M059J (cell line): Measurements from ENCODE around the gene CFAP221. TPM values are rescaled to one million over a fixed set of nuclear protein-coding genes. Genes with fewer than 3 reads are reported as not detected.

Source experiments
- DNase-seq: peaks from one replicate; pipeline ENCODE4 v3.0.0-alpha.2; 2012; ENCODE audit warnings: low read depth
- total RNA-seq: library from RNA; depleted of rRNA; stranded (reverse); fragments of >200 nt; shearing (Covaris generic); gene quantifications from 2 replicates; pipeline ENCODE4 v1.2.3, GENCODE V29; 2014

The CFAP221 gene
- total RNA-seq, 1 experiment from 2014 or later, result 0.12 TPM

DNA sequence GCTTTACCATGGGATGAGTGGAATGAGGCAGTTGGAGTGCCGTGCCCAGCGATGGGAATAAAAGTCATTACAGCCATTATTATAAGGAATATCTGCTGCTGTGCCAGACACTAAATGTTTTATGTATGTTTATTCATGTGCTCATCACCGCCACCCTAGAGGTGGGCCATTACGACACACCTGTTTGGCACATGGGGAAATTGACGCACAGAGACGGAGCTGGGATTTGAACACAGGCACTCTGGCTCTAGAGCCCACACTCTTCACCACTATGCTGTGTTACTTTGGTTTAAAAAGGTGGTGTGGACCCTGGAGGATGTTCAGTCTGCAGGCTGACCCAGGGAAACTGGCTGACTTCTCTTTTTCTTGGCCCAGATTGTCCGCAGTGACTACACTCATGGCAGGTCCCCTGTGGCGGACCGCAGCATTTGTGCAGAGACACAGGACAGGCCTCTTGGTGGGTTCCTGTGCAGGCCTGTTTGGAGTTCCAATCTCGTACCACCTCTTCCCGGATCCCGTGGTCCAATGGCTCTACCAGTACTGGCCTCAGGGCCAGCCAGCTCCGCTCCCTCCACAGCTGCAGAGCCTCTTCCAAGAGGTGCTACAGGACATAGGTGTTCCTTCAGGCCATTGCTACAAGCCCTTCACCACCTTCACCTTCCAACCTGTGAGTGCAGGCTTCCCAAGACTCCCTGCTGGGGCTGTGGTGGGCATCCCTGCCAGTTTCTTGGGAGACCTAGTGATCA, 136.4 kb downstream of the CFAP221 start:
- DNase-seq, result no peak

DNA sequence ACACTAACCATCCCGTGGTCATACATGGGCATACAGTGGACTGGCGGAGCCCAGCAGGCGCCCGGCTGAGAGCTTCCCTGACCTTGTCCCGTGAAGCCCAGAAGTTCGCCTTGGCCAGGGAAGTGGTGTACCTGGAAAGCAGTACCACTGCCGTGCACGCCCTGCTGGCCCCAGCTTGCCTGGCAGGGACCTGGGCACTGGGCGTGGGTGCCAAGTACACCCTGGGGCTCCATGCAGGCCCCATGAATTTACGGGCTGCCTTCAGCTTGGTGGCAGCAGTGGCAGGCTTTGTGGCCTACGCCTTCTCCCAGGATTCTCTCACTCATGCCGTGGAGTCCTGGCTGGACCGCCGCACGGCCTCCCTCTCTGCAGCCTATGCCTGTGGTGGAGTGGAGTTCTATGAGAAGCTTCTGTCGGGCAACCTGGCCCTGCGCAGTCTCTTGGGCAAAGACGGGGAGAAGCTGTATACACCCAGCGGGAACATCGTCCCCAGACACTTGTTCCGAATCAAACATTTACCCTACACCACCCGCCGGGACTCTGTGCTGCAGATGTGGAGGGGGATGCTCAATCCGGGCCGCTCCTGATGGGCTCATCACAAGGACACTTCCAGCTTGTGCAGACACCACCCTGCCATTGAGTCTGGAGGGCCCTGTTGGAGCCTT, 137.1 kb downstream of the CFAP221 start:
- DNase-seq, result no peak

DNA sequence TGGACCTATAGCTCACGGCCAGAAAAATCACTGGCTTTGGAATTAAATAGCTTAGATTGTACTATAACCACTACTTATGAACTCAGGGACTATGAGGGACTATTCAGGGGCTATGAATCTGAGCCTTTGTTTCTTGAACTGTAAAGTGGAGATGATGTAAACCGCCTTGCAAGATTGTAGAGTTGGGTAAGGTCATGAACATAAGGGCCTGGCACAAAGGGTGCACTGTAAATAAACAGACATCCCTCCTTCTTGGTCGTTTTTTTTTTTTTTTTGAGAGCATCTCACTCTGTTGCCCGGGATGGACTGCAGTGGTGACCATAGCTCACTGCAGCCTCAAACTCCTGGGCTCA, 137.6 kb downstream of the CFAP221 start:
- no peak for DNase-seq

DNA sequence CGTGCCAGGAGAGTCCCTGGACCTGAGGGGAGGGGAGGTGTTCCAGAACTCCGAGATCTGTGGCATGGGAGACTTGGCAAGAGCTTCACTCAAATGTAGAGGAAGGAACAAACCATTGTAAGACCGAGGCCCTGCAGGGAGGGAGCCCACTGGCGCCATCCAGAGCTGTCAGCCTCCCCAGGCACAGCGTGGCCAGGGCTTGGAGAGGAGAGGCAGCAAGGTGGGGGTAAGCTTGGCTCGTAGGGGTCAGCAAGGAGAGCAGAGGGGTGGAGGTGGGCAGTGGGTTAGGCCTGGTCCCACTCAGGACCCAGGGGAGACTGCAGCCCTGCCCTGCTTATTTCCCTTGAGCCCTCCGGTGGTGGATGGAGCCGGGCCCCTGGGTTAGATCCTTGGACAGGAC, 138.3 kb downstream of the CFAP221 start:
- DNase-seq, result no peak

DNA sequence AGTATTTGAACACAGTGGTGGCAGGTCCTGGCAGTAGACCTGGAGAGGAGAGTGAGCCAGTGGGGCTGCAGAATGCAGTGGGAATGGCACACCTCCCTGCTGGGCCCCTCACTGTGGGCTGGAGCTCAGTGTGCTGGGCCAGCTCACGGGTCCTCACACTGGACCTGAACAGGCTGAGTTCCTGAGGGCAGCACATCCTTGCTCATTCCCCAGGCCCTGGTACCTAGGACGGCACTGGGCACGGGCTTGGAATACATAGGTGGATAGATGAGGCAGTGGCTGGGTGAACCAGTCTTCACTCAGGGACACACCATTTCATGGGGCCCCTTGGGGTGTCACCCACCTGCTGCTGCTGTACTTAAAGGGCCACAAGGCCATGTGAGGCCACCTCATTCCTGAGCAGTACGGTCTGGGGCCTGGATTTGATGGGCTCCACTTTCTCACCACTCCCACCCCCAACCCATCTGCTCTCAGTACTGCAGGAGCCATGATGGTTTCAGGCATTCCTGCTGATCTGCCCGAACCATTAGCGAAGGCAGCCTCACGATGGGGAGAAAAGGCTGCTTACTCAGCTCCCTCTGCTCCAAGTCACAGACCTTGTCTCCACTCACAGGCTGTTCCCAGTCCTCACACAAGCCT, 138.9 kb downstream of the CFAP221 start:
- no peak for DNase-seq

DNA sequence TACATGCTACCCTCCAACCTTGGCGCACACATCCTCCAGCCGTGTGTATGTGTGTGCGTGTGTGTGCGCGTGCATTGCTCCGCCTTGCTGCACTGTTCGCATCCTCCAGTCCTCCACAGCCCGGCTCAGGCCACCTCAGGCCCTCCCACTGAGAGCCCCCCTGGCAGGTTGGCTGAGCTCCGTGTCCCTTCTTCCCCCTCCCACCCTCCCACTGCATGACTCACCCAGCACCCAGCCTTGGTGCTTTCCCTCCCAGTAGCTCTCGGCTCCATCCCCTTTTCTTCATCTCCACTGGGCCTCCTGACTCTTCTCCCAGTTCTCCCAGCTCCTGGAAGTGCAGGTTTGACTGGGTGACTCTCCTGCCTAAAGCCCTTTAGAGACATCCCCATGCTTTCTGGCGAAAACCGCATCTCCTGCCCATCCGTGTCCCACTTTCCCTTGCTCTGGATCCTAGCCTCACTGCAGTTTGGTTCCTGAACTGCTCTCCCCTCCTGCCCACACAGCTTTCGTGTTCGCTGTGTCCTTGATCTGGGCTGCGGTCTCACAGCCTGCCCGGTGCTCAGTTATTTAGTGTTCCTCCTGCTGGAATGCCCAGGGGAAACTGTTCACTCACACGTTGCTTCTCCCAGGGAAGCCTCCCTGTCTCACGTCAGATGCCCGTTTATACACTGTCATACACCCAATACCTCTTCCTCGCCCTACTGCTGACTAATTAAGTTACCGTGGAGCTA, 139.6 kb downstream of the CFAP221 start:
- DNase-seq, result no peak

DNA sequence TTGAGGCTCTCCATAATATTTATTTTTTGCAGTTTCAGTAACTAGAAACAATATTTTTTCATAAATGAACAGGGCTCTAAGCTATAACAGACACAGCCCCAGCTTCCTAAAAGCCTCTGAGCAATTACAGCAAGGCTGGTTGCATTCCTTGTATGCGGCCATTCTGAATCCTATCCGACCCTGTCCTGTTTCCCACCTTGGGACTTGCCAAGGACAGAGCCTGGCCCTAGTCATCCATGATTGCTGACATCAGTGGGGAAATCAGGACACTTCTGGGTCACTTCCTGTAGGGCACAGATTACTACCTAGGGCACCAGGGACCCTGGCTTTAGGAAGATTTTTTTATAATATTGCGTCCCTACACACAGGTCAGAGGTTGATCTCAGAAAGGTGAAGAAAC, 140.3 kb downstream of the CFAP221 start:
- DNase-seq, result no peak

DNA sequence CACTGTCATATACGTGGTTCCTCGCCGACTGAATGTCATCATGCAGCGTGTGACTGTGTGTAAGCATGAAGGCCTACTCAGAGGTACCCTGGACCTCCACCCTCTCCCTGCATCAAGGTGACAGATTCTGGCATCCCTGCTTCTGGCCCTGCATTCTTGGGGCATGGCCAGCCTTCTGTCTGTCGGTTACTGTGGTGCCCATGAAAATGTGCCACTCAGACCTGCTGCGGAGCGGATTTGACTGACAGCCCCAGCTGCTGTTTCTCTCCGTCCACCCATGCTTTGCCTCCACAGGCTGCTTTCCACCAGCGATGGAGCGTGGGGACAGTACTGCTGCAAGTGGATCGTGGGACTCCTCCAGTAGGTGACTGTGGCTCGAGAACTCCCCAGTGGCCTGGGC, 144.4 kb downstream of the CFAP221 start:
- no peak for DNase-seq

DNA sequence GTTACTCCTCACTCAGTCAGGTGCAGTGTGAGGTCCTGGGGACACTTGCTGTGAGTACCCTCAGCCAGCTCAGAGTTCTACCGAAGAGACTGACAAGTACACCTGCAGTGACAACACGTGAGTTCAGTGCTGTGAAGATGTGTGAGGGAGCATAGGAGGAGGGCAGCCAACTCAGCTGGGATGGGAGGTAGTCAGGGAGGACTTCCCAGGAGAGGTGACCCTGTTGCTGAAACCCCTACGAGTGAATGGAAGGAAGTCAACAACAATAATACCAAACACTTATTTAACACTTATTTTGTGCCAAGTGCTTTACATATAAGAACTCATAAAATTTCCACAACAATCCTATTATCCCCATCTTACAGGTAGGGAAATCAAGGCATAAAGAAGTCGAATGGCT, 145.0 kb downstream of the CFAP221 start:
- no peak for DNase-seq

DNA sequence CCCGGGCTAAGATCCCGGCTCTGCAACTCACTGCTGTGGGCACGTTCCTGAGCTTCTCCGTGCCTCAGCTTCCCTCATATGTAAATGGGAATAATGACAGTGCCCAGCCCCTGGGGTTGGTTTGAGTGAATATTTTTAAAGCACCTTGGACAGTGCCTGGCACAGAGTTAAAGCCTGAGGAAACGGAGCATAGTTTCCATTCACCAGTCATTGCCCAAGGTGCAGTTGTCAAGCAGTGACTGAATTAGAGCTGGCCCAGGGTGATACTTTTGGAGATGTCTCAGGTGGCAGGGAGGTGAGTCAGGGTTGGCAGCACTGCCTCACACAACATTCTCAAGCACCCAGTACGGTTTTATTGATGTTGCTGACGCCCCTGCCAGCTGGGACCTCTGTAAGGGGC, 146.9 kb downstream of the CFAP221 start:
- no peak for DNase-seq

DNA sequence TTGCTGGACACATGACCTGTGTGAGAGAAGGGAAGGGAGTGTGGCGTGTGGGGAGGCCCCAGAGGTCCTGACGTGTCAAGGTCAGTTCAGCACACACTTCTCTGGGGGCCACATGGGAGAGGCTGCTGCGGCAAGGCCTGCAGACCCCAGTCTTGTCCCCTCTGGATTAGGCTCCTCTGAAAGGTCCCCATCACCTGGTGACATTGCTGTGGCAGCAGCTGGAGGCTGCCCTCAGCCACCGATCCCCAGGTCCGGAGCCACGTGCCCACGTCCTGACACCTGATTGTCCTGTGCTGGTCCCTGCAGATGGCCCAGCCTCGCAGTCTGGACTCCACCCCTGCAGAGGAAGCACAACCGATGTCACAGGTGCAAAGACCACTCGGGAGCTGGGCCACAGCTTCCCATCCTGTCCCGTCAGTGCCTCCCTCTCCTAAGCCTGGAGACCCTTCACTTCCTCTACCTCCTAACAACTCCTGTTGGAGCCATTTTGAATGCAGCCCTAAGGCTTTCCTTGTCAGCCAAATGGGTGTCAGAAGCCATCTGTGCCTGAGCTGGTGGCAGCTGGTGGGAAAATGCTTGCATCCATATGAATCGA, 147.5 kb downstream of the CFAP221 start:
- no peak for DNase-seq

DNA sequence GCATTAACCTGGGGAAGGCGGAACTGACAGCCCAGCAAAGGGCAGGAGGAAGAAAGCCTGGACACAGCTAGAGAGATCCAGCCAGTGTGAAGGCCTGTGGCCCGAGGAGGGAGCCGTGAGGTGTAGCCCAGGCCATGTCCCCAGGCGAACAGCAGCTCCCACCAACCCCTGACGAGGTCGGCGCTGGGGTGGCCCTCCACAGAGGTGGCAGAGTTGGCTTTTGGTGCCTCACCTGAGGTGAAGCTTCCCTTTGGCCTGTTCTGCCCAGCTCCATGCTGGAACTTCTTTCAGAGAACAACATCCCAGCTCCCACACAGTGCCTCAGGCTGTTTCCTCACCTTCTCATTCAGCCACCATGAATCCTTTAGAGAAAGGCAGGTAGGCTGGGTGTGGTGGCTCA, 148.1 kb downstream of the CFAP221 start:
- DNase-seq, result no peak

DNA sequence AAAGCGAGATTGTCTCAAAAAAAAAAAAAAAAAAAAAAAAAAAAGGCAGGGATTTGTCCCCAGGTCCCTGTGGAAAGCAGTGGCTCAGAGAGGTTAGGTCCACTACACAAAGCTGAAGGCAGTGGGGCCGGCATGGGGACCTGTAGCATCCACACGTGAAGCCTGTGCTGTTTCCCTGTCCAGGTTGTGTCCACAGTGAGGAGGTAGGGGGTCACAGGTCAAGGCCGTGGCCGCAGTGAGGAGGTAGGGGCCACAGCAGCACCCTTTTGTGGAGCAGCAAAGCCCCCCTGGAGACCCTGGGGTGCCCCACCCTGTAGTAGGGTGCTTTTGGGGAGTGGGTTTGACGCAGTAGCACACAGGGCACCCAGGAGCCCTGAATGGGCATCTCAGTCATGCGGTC, 148.7 kb downstream of the CFAP221 start:
- no peak for DNase-seq

DNA sequence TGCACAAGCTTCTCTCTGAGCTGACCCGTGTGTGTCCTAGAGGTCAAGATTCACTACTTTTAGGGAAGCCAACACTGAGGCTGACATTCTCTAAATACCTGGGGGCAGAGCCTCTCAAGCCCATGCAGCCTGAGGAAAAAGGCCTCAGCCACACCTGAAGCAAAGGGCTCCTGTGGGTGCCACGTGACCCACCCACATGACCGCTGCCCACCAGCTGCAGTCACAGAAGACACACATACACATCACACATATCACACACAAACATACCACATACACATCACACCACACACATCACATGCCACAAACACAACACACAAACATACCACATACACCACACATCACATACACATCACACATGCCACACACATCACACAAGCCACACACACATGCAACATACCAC, 149.3 kb downstream of the CFAP221 start:
- DNase-seq, result no peak

DNA sequence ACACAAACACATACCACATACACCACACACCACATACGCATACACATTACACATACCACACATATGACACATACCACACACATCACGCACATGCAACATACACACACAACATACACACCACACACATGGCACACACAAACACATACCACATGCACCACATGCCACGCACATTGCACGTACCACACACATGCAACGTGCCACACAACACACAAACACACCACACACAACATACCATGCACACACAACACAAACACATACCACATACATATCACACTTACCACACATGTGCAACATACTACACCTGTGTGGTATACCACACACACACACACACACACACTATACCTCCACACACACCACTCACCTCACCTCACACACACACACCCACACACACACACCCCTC, 149.7 kb downstream of the CFAP221 start:
- no peak for DNase-seq

DNA sequence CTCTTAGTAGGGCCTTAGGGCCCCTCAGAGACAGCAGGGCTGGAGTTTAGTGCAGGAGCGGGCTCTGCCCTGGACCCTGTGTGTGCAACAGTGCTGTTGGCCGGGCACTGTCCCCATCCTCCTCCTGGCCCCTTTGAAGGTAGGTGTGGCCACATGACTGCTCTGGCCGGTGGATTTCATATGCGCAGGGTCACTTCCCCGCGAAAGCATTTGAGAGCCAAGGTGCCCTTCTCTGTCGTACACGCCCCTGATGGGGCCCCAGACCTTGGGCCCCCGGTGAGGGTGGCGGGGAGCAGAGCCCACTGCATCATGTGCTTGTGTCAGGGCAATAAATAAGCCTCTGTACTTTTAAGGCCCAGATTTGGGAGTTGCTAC, 150.2 kb downstream of the CFAP221 start:
- DNase-seq, result no peak

DNA sequence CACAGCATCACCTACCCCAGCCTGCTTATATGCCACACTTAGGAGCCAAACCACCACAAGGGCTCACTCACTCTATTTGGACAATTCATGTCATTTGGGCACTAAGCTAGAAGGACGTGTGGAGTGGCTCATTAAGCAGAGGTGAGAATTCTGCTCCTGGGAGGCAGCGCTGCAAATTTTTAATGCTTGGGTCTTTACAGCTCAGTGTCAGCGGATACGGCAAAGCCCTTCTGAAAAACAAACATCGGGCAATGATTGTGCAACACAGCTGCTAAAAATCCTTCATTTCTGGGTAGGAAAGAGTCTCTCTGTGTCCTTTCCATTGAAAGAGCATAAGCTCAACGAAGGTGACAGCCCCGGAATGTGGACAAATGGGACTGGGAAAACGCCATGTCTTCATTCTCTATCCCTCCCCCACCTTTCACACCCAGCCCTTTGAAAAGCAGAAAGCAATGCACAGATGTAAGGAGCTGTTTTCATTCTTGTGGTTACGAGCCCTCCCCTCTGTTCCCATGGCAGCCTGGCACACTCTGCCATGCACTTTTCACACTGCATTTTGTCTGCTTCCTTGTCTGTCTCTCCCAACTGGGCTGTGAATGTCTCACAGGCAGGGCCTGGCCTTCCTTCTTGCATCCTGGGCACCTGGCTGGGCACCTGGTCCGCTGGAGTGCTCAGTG, 150.7 kb downstream of the CFAP221 start:
- DNase-seq, result peak; percentile 71

DNA sequence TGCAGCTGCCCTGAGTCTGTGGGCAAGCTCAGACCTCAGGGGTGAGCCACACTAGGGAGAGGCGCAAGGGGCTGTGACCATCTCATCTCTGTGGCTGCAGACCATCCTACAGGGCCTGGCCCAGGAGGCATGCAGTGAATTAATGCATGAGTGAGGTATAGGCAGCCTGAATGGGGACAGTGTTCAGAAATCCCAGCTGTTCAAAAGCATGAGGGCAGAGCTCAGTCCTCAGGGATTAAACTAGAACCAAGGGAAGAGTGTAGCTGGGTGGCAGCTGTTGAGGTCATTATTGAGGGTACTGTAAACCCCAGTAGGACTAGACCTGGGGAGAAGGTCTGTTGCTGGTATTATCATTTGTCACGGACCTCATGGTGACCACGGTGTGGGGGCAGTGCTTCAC, 151.8 kb downstream of the CFAP221 start:
- DNase-seq, result no peak

DNA sequence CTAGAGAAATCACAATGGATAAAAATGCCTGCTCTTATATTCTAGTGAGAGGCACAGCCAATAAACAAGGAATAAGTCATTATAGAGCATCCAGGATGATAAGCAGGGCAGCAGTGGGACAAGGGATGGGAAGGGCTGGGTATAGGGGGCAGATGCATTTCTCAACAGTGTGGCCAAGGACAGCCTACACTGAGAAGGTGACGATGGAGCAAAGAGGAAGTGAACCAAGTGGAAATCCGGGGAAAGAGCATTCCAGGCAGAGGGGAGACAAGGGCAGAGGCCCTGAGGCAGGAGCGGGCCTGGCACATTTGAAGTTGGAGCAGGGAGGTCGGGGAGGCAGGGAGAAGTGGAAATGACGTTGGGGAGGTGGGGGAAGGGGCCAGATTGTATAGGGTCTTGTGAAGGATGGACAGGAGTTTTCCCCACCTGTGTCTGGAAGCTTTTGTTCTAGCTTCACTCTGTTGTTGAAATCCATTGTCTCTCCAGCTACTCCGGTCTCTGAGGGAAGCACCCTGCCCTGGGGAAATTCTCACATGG, 152.3 kb downstream of the CFAP221 start:
- DNase-seq, result no peak

DNA sequence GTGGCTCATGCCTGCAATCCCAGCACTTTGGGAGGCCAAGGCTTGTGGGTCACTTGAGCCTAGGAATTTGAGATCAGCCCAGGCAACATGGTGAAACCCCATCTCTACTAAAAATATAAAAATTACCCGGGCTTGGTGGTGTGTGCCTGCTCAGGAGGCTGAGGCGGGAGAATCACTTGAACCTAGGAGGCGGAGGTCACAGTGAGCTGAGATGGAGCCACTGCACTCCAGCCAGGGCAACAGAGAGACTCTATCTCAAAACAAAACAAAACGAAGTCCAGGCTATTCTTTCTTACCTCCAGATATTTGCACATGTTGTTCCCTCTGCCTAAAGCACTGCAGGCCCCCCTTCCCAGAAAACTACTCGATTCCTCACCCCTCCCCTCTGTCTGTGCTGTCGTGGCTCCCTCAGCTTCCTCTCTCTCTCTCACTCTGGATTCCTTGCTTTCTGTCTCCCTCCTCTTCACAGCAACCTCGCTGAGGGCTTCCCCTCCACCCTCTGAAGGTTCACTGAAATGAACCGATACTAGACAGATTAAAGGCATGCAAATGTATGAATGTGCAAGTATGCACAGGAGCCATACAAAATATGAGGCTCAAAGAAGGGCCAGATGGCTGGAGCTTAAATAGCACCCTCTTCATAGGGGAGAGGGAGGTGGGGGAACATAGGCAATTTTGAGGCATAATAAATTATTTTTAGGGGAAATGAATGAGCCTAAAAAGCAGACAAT, 153.2 kb downstream of the CFAP221 start:
- DNase-seq, result no peak

DNA sequence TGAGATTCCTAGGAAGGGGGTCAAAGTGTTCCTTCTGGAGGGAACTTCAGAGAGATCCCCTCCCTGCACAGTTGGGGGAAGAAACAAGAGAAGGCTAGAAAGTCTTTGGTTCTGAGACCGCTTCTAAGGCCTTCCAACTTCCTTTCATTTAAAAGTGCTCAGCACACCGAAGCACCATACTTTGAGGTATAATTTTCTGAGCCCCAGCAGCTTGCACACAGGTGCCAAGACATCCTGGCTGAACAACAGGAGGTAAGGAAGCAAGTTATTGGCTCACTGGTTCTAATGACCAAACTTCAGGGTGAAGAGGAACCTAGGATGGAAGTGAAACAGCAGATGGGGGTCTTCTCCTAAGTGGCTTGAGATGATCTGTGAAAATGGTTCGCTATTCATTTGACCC, 154.0 kb downstream of the CFAP221 start:
- DNase-seq, result no peak
